PFSK-1 (cell line): ENCODE data around the gene PLAAT1. TPM values are rescaled to one million over a fixed set of nuclear protein-coding genes. Genes with fewer than 3 reads are reported as not detected.

ENCODE experiments used
- FOXP2 ChIP-seq: optimal IDR thresholded peaks from 2 replicates; pipeline ENCODE3; 2011; ENCODE audit warnings: borderline replicate concordance, control low read depth, inconsistent platforms; ENCODE audit not compliant: insufficient read depth; ENCODE audit errors: extremely low read length, extremely low read depth
- POLR2AphosphoS5 ChIP-seq: IDR thresholded peaks from 2 replicates; pipeline ENCODE4 v1.6.1; 2012; ENCODE audit warnings: low read depth, mild to moderate bottlenecking, control low read depth, low read length, moderate library complexity
- REST ChIP-seq, 2 experiments: IDR thresholded peaks; 2 replicates each; pipeline versions ENCODE4 v1.6.1 to v1.8.0; 2011 to 2012; ENCODE audit warnings: low read depth in 2 of 2, low read length in 2 of 2, control low read depth in 1 of 2, inconsistent platforms in 1 of 2, mild to moderate bottlenecking in 1 of 2, moderate library complexity in 1 of 2; ENCODE audit not compliant: insufficient read depth in 1 of 2
- SIN3A ChIP-seq: IDR thresholded peaks from 2 replicates; pipeline ENCODE4 v1.6.1; 2012; ENCODE audit warnings: mild to moderate bottlenecking, low read length, moderate library complexity, borderline replicate concordance; ENCODE audit not compliant: insufficient read depth
- TAF1 ChIP-seq: IDR thresholded peaks from 2 replicates; pipeline ENCODE4 v1.6.1; 2012; ENCODE audit warnings: low read length, control low read depth, borderline replicate concordance; ENCODE audit not compliant: insufficient read depth
- polyA plus RNA-seq: library from polyadenylated mRNA; unstranded; fragments of >200 nt; gene quantifications from one replicate; pipeline ENCODE4 v1.2.1, GENCODE V29; 2012; ENCODE audit warnings: low read depth, missing spikeins; ENCODE audit not compliant: insufficient read length

Gene PLAAT1
- not detected for polyA plus RNA-seq

GRCh38 chr3:193240850-193241706 lies at the start of gene PLAAT1:
Gene PLAAT1, plus strand, starts transcription at chr3:193241222. Its CDS starts 14,429 bp downstream, at chr3:193255651.
- TF ChIP-seq TAF1 (no peak), SIN3A (no peak), REST (IDR thresholded peaks at IDR 0.05; ENCODE audit: insufficient read depth in 1 of 2, low read depth in 2 of 2, low read length in 2 of 2) (no peak), FOXP2 (no peak), POLR2AphosphoS5 (no peak)

GRCh38 chr3:193194371-193194770 lies 46.7 kb upstream of the PLAAT1 start:
- no peak for TF ChIP-seq FOXP2
- TF ChIP-seq REST (IDR thresholded peaks at IDR 0.05; ENCODE audit: insufficient read depth in 1 of 2, low read depth in 2 of 2, low read length in 2 of 2): no peak
- no peak for TF ChIP-seq SIN3A
- no peak for TF ChIP-seq TAF1
- TF ChIP-seq POLR2AphosphoS5: no peak

- no peak for TF ChIP-seq FOXP2
- TF ChIP-seq POLR2AphosphoS5: no peak
- no peak for TF ChIP-seq REST (IDR thresholded peaks at IDR 0.05; ENCODE audit: insufficient read depth in 1 of 2, low read depth in 2 of 2, low read length in 2 of 2)
- TF ChIP-seq SIN3A: no peak
- TF ChIP-seq TAF1: no peak
These were observed 44.3 kb upstream of the PLAAT1 start for GRCh38 chr3:193196746-193197145.

GRCh38 chr3:193207290-193208273 lies 33.4 kb upstream of the PLAAT1 start:
- TF ChIP-seq TAF1 (no peak), SIN3A (no peak), REST (IDR thresholded peaks at IDR 0.05; ENCODE audit: insufficient read depth in 1 of 2, low read depth in 2 of 2, low read length in 2 of 2) (no peak), POLR2AphosphoS5 (no peak), FOXP2 (no peak)
